ENCODE measurements around the gene SCRN2. TPM values are rescaled to one million over a fixed set of nuclear protein-coding genes. Genes with fewer than 3 reads are reported as not detected.

Gene SCRN2
- total RNA-seq, 1 experiment from 2014 or later = 50.8 TPM

DNA sequence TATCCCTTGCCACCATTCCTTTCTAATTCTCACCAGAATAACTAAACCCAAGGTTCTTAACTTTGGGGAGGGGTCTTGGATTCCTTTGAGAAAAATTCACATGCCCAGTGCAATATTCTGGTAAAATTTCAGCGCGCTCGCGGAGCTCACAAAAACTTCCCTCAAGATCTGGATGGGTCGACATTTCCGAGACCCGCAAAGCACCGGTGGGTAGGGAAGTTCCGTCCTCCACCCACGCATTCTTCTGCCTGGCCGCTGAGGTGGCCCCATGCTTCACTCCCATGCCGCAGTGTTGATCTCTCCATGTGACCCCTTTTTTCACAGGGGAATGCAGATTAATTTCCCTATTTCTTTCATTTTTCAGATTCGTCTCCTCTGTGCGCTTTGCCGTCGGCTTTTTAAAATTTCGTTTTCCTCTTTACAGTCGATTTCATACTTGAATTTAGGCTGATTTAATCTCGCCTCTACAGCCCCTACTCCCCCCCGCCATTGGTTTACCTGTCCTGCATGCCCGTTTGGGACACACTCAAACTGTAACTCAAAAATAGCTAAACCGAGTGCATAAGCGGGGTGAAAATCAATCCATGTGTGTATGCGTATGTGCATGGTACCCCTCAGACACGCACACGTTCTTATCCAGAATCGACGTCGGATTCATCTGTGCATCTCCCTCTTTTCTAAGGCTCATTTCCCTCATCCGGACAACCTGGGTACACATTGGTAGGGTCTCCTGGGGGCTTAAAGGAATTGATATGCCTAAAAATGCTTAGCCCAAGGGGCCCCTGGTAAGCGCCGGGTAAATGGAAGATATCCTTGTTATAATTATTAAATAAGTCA, 11.3 kb upstream of the SCRN2 start:
- CTCF ChIA-PET = interaction anchor here (0.8 to 19.3 kb wide), 8 partner anchors 8 to 118 kb away, joined by 3 to 1122 read pairs (median 7); partner anchors contain the start of genes CDK5RAP3, SCRN2 and SP2
- H3K27ac Mint-ChIP-seq = no peak overlapping the region
- POLR2A ChIA-PET = interaction anchor here (0.8 to 2.3 kb wide), 5 partner anchors 20 to 118 kb away, joined by 3 to 12 read pairs (median 4); partner anchors contain the start of gene CDK5RAP3

More for the DNA sequence above, 11.3 kb upstream of the SCRN2 start:
- no peaks in the 10 kb centered on the region for H3K36me3 Mint-ChIP-seq
- TF ChIP-seq SMAD4 (CRISPR knock-in tag; IDR thresholded peaks at IDR 0.05) = no peak
- no peak for TF ChIP-seq SOX15 (CRISPR knock-in tag; IDR thresholded peaks at IDR 0.05)
- no peak for TF ChIP-seq ZNF532 (CRISPR knock-in tag; IDR thresholded peaks at IDR 0.05; ENCODE audit: borderline replicate concordance)
- TF ChIP-seq TCF7 (CRISPR knock-in tag; IDR thresholded peaks at IDR 0.05; ENCODE audit: low read depth) = no peak
- TF ChIP-seq HMGA2 (CRISPR knock-in tag; IDR thresholded peaks at IDR 0.05) = no peak
- TF ChIP-seq NFYB (CRISPR knock-in tag; conservative IDR thresholded peaks at IDR 0.05; ENCODE audit: low read depth) = no peak
- no peak for TF ChIP-seq TEAD4 (CRISPR knock-in tag; IDR thresholded peaks at IDR 0.05)
- no peak for TF ChIP-seq ATF1 (CRISPR knock-in tag; IDR thresholded peaks at IDR 0.05)
- TF ChIP-seq ETV6 (CRISPR knock-in tag; IDR thresholded peaks at IDR 0.05) = no peak
- TF ChIP-seq, protein P1, sequence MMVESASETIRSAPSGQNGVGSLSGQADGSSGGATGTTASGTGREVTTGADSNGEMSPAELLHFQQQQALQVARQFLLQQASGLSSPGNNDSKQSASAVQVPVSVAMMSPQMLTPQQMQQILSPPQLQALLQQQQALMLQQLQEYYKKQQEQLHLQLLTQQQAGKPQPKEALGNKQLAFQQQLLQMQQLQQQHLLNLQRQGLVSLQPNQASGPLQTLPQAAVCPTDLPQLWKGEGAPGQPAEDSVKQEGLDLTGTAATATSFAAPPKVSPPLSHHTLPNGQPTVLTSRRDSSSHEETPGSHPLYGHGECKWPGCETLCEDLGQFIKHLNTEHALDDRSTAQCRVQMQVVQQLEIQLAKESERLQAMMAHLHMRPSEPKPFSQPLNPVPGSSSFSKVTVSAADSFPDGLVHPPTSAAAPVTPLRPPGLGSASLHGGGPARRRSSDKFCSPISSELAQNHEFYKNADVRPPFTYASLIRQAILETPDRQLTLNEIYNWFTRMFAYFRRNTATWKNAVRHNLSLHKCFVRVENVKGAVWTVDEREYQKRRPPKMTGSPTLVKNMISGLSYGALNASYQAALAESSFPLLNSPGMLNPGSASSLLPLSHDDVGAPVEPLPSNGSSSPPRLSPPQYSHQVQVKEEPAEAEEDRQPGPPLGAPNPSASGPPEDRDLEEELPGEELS (CRISPR knock-in tag; IDR thresholded peaks at IDR 0.05) = no peak
- TF ChIP-seq, protein P2, sequence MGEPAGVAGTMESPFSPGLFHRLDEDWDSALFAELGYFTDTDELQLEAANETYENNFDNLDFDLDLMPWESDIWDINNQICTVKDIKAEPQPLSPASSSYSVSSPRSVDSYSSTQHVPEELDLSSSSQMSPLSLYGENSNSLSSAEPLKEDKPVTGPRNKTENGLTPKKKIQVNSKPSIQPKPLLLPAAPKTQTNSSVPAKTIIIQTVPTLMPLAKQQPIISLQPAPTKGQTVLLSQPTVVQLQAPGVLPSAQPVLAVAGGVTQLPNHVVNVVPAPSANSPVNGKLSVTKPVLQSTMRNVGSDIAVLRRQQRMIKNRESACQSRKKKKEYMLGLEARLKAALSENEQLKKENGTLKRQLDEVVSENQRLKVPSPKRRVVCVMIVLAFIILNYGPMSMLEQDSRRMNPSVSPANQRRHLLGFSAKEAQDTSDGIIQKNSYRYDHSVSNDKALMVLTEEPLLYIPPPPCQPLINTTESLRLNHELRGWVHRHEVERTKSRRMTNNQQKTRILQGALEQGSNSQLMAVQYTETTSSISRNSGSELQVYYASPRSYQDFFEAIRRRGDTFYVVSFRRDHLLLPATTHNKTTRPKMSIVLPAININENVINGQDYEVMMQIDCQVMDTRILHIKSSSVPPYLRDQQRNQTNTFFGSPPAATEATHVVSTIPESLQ (CRISPR knock-in tag; IDR thresholded peaks at IDR 0.05) = no peak
- TF ChIP-seq SP1 (CRISPR knock-in tag; conservative IDR thresholded peaks at IDR 0.05) = no peak
- TF ChIP-seq, protein P3, sequence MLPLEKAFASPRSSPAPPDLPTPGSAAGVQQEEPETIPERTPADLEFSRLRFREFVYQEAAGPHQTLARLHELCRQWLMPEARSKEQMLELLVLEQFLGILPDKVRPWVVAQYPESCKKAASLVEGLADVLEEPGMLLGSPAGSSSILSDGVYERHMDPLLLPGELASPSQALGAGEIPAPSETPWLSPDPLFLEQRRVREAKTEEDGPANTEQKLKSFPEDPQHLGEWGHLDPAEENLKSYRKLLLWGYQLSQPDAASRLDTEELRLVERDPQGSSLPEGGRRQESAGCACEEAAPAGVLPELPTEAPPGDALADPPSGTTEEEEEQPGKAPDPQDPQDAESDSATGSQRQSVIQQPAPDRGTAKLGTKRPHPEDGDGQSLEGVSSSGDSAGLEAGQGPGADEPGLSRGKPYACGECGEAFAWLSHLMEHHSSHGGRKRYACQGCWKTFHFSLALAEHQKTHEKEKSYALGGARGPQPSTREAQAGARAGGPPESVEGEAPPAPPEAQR (CRISPR knock-in tag; IDR thresholded peaks at IDR 0.05) = no peak
- no peak for TF ChIP-seq STAT6 (CRISPR knock-in tag; conservative IDR thresholded peaks at IDR 0.05; ENCODE audit: low read depth)
- no peak for TF ChIP-seq ZNF121 (CRISPR knock-in tag; IDR thresholded peaks at IDR 0.05)
- TF ChIP-seq KAT7 (CRISPR knock-in tag; IDR thresholded peaks at IDR 0.05; ENCODE audit: borderline replicate concordance) = no peak
- TF ChIP-seq CDX4 (CRISPR knock-in tag; IDR thresholded peaks at IDR 0.05; ENCODE audit: borderline replicate concordance) = no peak
- H3K4me3 Mint-ChIP-seq = peak overlapping the region; percentile 78
- no peaks in the 10 kb centered on the region for H3K9me3 Mint-ChIP-seq
- DNase-seq (ENCODE audit: low spot score) (no peak), ATAC-seq (no peak)
- peaks cover 49% of the 10 kb centered on the region for H3K4me1 Mint-ChIP-seq
- H3K27me3 Mint-ChIP-seq (ENCODE audit: low read depth) = peaks cover 92% of the 10 kb centered on the region
